KOPT-K1 (cell line): ENCODE measurements around the gene CRCP.
"Not testable (repeated sequence)": the region's sequence is repeated elsewhere in the genome, so short reads cannot be mapped to it uniquely, and the experiment has no call there.

Experiments used
- H3K27ac ChIP-seq: fragments of 200-600 bp; sonication (generic); 2 replicates; pipeline ENCODE4 v1.5.1; 2016; ENCODE audit warnings: antibody characterized with exemption, mild to moderate bottlenecking, low read depth, low read length; ENCODE audit not compliant: poor library complexity, severe bottlenecking
- H3K36me3 ChIP-seq: fragments of 200-600 bp; sonication (generic); 2 replicates; pipeline ENCODE4 v1.5.1; 2017; ENCODE audit warnings: antibody characterized with exemption, mild to moderate bottlenecking, low read length, moderate library complexity; ENCODE audit not compliant: insufficient read depth
- H3K9me3 ChIP-seq: fragments of 200-600 bp; sonication (generic); 2 replicates; pipeline ENCODE4 v1.5.1; 2017; ENCODE audit warnings: antibody characterized with exemption, low read length, mild to moderate bottlenecking; ENCODE audit not compliant: insufficient read depth, poor library complexity, severe bottlenecking

Gene CRCP

GRCh38 chr7:66163186-66163610, 48.6 kb downstream of the CRCP start:
- peaks cover 8% of the 10 kb centered on the region for H3K9me3 ChIP-seq
- H3K36me3 ChIP-seq = peaks cover 11% of the 10 kb centered on the region
- no peak overlapping the region for H3K27ac ChIP-seq

DNA sequence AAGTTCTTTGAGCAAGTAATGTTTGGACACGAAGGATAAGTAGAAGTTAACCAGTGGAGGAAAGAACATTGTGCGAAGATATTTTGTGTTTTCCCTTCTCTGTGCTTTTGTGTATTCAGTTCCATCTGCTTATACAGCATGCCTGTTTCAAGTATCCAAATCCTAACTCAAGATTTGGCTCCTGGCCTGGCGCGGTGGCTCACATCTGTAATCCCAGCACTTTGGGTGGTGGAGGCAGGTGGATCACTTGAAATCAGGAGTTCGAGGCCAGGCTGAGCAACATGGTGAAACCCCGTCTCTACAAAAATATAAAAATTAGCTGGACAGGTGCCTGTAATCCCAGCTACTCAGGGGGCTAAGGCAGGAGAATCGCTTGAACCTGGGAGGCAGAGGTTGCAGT, 49.7 kb downstream of the CRCP start:
- H3K27ac ChIP-seq = no peak overlapping the region
- H3K9me3 ChIP-seq = no peaks in the 10 kb centered on the region
- no peaks in the 10 kb centered on the region for H3K36me3 ChIP-seq

DNA sequence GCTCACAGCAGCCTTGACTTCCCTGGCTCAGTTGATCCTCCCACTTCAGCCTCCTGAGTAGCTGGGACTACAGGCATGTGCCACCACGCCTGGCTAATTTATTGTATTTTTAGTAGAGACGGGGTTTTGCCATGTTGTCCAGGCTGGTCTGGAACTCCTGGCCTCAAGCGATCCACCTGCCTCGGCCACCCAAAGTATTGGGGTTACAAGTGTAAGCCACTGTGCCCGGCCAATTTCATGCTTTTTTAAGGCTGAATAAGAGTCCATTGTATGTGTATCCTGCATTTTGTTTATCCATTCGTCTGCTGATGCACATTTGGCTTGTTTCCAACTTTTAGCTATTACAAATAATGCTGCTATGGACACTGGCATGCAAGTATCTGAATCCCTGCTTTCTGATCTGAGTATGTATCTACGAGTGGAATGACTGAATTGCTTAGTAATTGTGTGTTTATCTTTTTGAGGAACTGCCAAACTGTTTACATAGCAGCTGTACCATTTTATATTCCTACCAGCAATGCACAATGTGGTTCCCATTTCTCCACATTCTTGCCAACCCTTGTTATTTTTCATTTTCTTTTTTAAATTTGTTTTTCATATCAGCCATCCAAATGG, 53.2 kb downstream of the CRCP start:
- H3K27ac ChIP-seq = no peak overlapping the region
- no peaks in the 10 kb centered on the region for H3K9me3 ChIP-seq

DNA sequence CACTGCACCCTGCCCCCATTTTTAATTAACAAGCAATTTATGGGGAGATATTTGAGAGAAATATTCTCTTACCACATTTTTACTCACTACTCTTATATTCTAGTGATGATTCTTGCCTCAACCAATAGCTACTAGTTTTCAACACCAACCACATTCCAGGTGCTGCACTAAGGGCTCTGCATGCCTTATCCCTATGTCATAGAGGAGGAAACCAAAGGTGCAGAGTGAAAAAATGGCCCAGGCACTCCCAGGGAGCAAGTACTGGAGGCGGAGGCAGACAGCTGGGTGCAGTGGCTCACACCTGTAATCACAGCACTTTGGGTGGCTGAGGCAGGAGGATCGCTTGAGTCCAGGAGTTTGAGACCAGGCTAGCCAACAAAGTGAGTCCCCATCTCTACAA, 55.0 kb downstream of the CRCP start:
- Histone ChIP-seq H3K27ac (no peak overlapping the region), H3K36me3 (no peaks in the 10 kb centered on the region), H3K9me3 (no peaks in the 10 kb centered on the region)

More for the DNA sequence above, 53.2 kb downstream of the CRCP start:
- H3K36me3 ChIP-seq = no peaks in the 10 kb centered on the region

DNA sequence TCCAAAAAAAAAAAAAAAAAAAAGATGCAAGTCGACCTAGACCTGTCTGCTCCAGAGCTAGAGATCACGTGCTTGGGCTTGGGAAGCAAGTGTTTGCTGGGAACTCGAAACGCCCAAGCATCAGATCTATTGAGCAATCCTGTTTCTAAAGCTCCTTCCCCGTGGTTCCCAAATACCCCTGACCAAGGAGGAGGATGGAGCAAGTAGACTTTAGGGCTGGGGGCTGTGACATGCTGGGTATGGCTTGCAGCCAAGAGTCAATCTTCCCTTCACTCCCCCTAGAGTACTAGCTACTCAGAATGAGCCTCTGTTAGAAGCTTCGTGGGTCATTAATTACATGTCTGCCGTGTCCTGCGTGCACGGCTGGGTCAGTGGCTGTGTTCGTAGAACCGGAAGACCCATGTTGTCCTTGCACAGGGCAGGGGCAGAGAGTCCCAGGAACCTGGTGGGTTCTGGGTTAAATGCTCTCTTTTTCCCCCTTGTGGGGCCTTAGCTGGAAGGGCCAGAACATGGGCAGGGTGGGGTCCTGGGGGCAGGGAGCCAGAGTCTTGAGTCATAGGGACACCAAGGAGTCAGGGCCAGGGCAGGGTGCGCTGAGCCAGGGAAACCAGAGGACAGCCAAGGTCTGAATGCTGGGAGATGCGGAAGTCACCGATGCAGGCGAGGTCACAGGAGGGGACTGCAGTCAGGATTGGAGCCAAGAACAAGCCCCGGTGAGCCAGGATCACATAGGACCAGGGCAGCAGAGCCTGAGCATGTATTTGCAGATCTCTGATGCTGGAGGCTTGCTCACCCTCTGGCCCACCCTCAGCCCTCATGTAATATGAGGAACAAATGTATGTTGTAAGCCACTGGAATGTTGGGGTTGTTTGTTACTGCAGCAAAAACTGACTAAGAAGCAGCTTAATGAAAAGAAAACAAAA, 55.9 kb downstream of the CRCP start:
- H3K36me3 ChIP-seq = no peaks in the 10 kb centered on the region
- no peaks in the 10 kb centered on the region for H3K9me3 ChIP-seq
- H3K27ac ChIP-seq = no peak overlapping the region

DNA sequence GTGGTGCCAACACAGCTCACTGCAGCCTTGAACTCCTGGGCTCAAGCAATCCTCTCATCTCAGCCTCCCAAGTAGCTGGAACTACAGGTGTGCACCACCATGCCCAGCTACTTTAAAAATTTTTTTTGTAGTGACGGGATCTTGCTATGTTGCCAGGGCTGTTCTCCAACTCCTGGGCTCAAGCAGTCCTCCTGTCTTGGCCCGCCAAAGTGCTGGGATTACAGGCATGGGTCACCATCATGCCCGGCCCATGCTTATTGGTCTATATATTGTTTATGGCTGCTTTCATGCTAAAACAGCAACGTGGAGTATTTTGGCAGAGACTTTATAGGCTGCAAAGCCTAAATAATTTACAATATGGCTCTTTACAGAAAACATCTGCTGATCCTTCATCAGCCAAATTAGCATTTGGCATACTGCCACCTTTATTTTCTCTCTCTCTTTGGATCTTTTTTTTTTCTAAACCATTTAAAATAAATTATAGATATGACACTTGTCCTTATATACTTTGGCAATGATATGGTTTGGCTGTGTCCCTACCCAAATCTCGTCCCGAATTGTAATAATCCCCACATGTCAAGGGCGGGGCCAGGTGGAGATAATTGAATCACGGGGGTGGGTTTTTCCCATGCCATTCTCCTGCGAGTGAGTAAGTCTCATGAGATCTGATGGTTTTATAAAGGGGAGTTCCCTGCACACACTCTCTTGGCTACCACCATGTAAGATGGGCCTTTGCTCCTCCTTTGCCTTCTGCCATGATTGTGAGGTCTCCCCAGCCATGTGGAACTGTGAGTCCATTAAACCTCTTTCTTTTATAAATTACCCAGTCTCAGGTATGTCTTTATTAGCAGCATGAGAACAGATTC, 58.1 kb downstream of the CRCP start:
- not testable (repeated sequence) for H3K36me3 ChIP-seq, H3K9me3 ChIP-seq, H3K27ac ChIP-seq

GRCh38 chr7:66173856-66174255, 59.2 kb downstream of the CRCP start:
- no peak overlapping the region for H3K27ac ChIP-seq
- peaks cover 6% of the 10 kb centered on the region for H3K9me3 ChIP-seq
- no peaks in the 10 kb centered on the region for H3K36me3 ChIP-seq

- H3K27ac ChIP-seq, H3K9me3 ChIP-seq, H3K36me3 ChIP-seq: not testable (repeated sequence)
Observed at GRCh38 chr7:66175006-66175405, 60.4 kb downstream of the CRCP start.

GRCh38 chr7:66176914-66177313, 62.3 kb downstream of the CRCP start:
- Histone ChIP-seq H3K9me3 (peaks cover 6% of the 10 kb centered on the region), H3K36me3 (no peaks in the 10 kb centered on the region), H3K27ac (no peak overlapping the region)

- H3K27ac ChIP-seq = no peak overlapping the region
- peaks cover 6% of the 10 kb centered on the region for H3K9me3 ChIP-seq
- no peaks in the 10 kb centered on the region for H3K36me3 ChIP-seq
Observed at GRCh38 chr7:66178258-66178657, 63.6 kb downstream of the CRCP start.

- H3K27ac ChIP-seq = no peak overlapping the region
- no peaks in the 10 kb centered on the region for H3K36me3 ChIP-seq
- H3K9me3 ChIP-seq = peaks cover 11% of the 10 kb centered on the region
Observed at GRCh38 chr7:66181329-66181728, 66.7 kb downstream of the CRCP start.

- H3K27ac ChIP-seq = no peak overlapping the region
- H3K9me3 ChIP-seq = peaks cover 11% of the 10 kb centered on the region
- no peaks in the 10 kb centered on the region for H3K36me3 ChIP-seq
Observed at GRCh38 chr7:66181845-66182244, 67.2 kb downstream of the CRCP start.

DNA sequence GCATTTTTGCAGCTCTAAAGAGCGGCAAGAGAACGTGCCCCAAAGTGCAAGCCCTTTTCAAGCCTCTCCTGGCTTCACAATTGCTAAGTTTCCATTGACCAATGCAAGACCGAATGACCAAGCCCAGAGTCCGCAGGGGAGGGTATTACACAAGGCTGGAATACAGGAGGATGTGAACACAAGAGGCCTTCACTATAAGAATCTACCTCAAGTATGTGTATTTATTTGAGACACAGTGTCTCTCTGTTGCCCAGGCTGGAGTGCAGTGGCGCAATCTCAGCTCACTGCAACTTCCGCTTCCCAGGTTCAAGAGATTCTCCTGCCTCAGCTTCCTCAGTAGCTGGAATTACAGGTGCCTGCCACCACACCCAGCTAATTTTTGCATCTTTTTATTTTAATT, 68.3 kb downstream of the CRCP start:
- no peak overlapping the region for H3K27ac ChIP-seq
- peaks cover 11% of the 10 kb centered on the region for H3K9me3 ChIP-seq
- H3K36me3 ChIP-seq = no peaks in the 10 kb centered on the region

DNA sequence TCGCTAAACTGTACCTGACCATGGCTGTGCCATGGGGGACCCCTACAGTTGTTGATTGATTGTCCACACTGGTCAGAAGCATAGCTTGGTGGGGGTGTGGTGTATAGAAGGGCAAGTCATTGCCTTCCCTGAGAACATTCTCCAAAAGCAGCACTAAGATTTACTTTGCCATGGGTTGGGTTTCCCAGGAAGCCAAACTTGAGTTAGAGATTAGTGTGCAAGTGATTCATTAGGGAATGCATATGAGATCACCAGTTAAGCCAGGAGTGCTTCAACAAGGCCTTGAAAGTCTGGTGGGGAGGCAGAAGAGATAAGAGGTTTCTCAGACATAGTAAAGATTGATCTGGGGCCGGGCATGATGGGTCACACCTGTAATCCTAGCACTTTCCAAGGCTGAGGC, 69.1 kb downstream of the CRCP start:
- H3K9me3 ChIP-seq = peaks cover 4% of the 10 kb centered on the region
- no peaks in the 10 kb centered on the region for H3K36me3 ChIP-seq
- H3K27ac ChIP-seq = no peak overlapping the region

- Histone ChIP-seq H3K36me3 (no peaks in the 10 kb centered on the region), H3K27ac (no peak overlapping the region), H3K9me3 (peaks cover 4% of the 10 kb centered on the region)
Observed at GRCh38 chr7:66185680-66186187, 71.1 kb downstream of the CRCP start.
